Gastroesophageal sphincter (tissue), 3 donors: ENCODE data around the gene TGFBR3.

Experiments
- CTCF ChIP-seq, 4 experiments: fragments of 200-600 bp in 2 of 4; fragments of 450-650 bp in 2 of 4; sonication (generic) in 1 of 4; IDR thresholded peaks; one replicate each; pipeline ENCODE4 v1.5.1; 2017 to 2019; ENCODE audit warnings: antibody characterized with exemption in 4 of 4, mild to moderate bottlenecking in 2 of 4, moderate library complexity in 2 of 4
- POLR2A ChIP-seq, 2 donors: fragments of 450-650 bp; IDR thresholded peaks; one replicate each; pipeline ENCODE4 v1.6.1; 2017; ENCODE audit warnings: antibody characterized with exemption in 2 of 2, mild to moderate bottlenecking in 2 of 2, moderate library complexity in 1 of 2
- POLR2AphosphoS5 ChIP-seq: sonication (generic); formaldehyde crosslinking; IDR thresholded peaks from one replicate; pipeline ENCODE4 v1.6.1; 2017; ENCODE audit warnings: antibody characterized with exemption

- TF ChIP-seq CTCF (IDR thresholded peaks at IDR 0.05), result peak in 3 of 4 experiments; percentile 22 to 38 (median 37)
- TF ChIP-seq POLR2A (IDR thresholded peaks at IDR 0.05), result no peak
- TF ChIP-seq POLR2AphosphoS5, result no peak
These were observed 49.5 kb downstream of the TGFBR3 start for GRCh38 chr1:91836331-91837040.
